K562 (cell line): ENCODE measurements around the gene TMEM205. TPM values are rescaled to one million over a fixed set of nuclear protein-coding genes. Genes with fewer than 3 reads are reported as not detected.

Experiments
- ATAC-seq: fragments of 200-7000 bp; cut with Tn5 transposase; 3 replicates; pipeline ENCODE4 v1.9.1; 2020; ENCODE audit warnings: moderate library complexity
- BruUV-seq: library from RNA; stranded (reverse); fragments of 400-500 nt; replicated peaks from 2 replicates; lab custom pipeline; 2021; lab: Mats Ljungman, UMichigan
- CTCF ChIA-PET: fragments of 300-600 bp; formaldehyde crosslinking; extraction: SDS; loops from one replicate; lab custom pipeline; 2021; ENCODE audit warnings: low intra/inter-chr PET ratio; lab: Yijun Ruan, JAX
- POLR2A ChIA-PET: fragments of 300-600, 350-650 bp; sonication (Branson Sonifier 250); formaldehyde crosslinking; extraction: SDS; loops from one replicate; lab custom pipeline; 2021; ENCODE audit warnings: antibody characterized with exemption, inconsistent platforms; lab: Yijun Ruan, JAX
- DNase-seq, 4 experiments: peaks; one replicate each; pipeline versions ENCODE4 v3.0.0 to v3.0.0-alpha.2; 2011 to 2018; ENCODE audit warnings: low spot score in 3 of 4, mixed read lengths in 3 of 4; ENCODE audit errors: extremely low read depth in 1 of 4
- FAIRE-seq: peaks from 2 replicates; lab custom pipeline; 2011; peaks lifted over from hg19 to GRCh38; lab: Jason Lieb, UNC
- H2AFZ ChIP-seq: 2 replicates; pipeline ENCODE4 v1.6.0; 2011; ENCODE audit warnings: low read depth, low read length, control low read depth, inconsistent platforms
- H3K27ac ChIP-seq: fragments of 200-600 bp; 3 replicates; pipeline ENCODE4 v1.8.0; 2011; ENCODE audit warnings: low read depth, mild to moderate bottlenecking, control low read depth, inconsistent platforms, low read length, moderate library complexity, mixed read lengths; ENCODE audit errors: extremely low read depth
- H3K27me3 ChIP-seq, 2 experiments: fragments of 300-600 bp in 1 of 2; 2 replicates in 1 of 2; 3 replicates in 1 of 2; pipeline versions ENCODE4 v1.6.0 to v1.8.0; 2011; ENCODE audit warnings: inconsistent platforms in 2 of 2, low read length in 2 of 2, mild to moderate bottlenecking in 1 of 2, mixed read lengths in 1 of 2, moderate library complexity in 1 of 2; ENCODE audit not compliant: control insufficient read depth in 2 of 2, insufficient read depth in 2 of 2
- H3K36me3 ChIP-seq: fragments of 300-600 bp; 3 replicates; pipeline ENCODE4 v1.8.0; 2011; ENCODE audit warnings: mild to moderate bottlenecking, low read length, inconsistent platforms; ENCODE audit not compliant: control insufficient read depth, insufficient read depth
- H3K4me1 ChIP-seq, 2 experiments: fragments of 200-600 bp in 1 of 2; replicated peaks in 1 of 2; 2 replicates in 1 of 2; 3 replicates in 1 of 2; pipeline versions ENCODE4 v1.5.1 to v1.8.0; 2011; ENCODE audit warnings: inconsistent platforms in 2 of 2, low read length in 2 of 2, mild to moderate bottlenecking in 1 of 2, mixed read lengths in 1 of 2, moderate library complexity in 1 of 2; ENCODE audit not compliant: control insufficient read depth in 2 of 2, insufficient read depth in 2 of 2
- H3K4me2 ChIP-seq: 2 replicates; pipeline ENCODE4 v1.6.1; 2011; ENCODE audit warnings: low read length, control low read depth, inconsistent platforms, mixed read lengths; ENCODE audit not compliant: insufficient read depth
- H3K4me3 ChIP-seq: fragments of 200-600 bp; sonication (generic), shearing (Covaris generic); 2 replicates; pipeline ENCODE4 v1.5.1; 2016; ENCODE audit warnings: control low read depth, inconsistent platforms
- H3K79me2 ChIP-seq: fragments of 200-600 bp; 3 replicates; pipeline ENCODE4 v1.8.0; 2011; ENCODE audit warnings: low read length, inconsistent platforms; ENCODE audit not compliant: control insufficient read depth, insufficient read depth
- H3K9ac ChIP-seq, 2 experiments: 2 replicates each; pipeline versions ENCODE4 v1.6.0 to v1.6.1; 2011; ENCODE audit warnings: low read depth in 2 of 2, low read length in 2 of 2, control low read depth in 1 of 2, inconsistent platforms in 1 of 2, mild to moderate bottlenecking in 1 of 2, mixed read lengths in 1 of 2; ENCODE audit not compliant: insufficient read depth in 1 of 2
- H3K9me1 ChIP-seq: one replicate; pipeline ENCODE4 v1.6.0; 2011; ENCODE audit warnings: inconsistent platforms, mild to moderate bottlenecking, low read length, moderate library complexity; ENCODE audit not compliant: control insufficient read depth, insufficient read depth
- H3K9me3 ChIP-seq: replicated peaks from 2 replicates; pipeline ENCODE4 v1.5.1; 2011; ENCODE audit warnings: low read depth, low read length, inconsistent platforms; ENCODE audit not compliant: control insufficient read depth, insufficient read depth
- H4K20me1 ChIP-seq: replicated peaks from 2 replicates; pipeline ENCODE4 v1.6.1; 2011; ENCODE audit warnings: low read length, inconsistent platforms, mixed read lengths; ENCODE audit not compliant: control insufficient read depth, insufficient read depth
- KDM1A ChIP-seq, 2 experiments: fragments of 450-650 bp; IDR thresholded peaks; 2 replicates each; pipeline ENCODE4 v1.6.1; 2016; ENCODE audit warnings: mild to moderate bottlenecking in 2 of 2
- OTX1 ChIP-seq: fragments of 450-650 bp; formaldehyde crosslinking; IDR thresholded peaks from 2 replicates; pipeline ENCODE4 v1.4.0; 2022; ENCODE audit warnings: mild to moderate bottlenecking
- SP2 ChIP-seq: IDR thresholded peaks from 2 replicates; pipeline ENCODE4 v1.6.1; 2011; ENCODE audit warnings: mild to moderate bottlenecking, low read depth, low read length, moderate library complexity; ENCODE audit not compliant: poor library complexity, severe bottlenecking; ENCODE audit errors: extremely low read depth
- THAP7 ChIP-seq: fragments of 250-450 bp; sonication (Bioruptor Pico); IDR thresholded peaks from 2 replicates; pipeline ENCODE4 v1.5.0; 2021
- ZBTB40 ChIP-seq, 2 experiments: fragments of 450-650 bp in 1 of 2; sonication (generic) in 1 of 2; formaldehyde crosslinking in 1 of 2; IDR thresholded peaks; 2 replicates each; pipeline versions ENCODE4 v1.7.1 to v1.9.0; 2016 to 2022; ENCODE audit warnings: inconsistent platforms in 1 of 2, mild to moderate bottlenecking in 1 of 2, missing genetic modification reagents in 1 of 2
- ZNF511 ChIP-seq: sonication (generic); formaldehyde crosslinking; IDR thresholded peaks from 2 replicates; pipeline ENCODE4 v1.8.0; 2022; ENCODE audit warnings: mild to moderate bottlenecking, missing genetic modification reagents
- ZSCAN29 ChIP-seq: fragments of 450-650 bp; IDR thresholded peaks from 2 replicates; pipeline ENCODE4 v1.6.1; 2017
- WGBS: fragments of 100-300 bp; shearing (Covaris generic); methylation state at CpG from one replicate; pipeline ENCODE4 v1.1.6; 2016; ENCODE audit warnings: low coverage, mixed read lengths; ENCODE audit not compliant: insufficient coverage; ENCODE audit errors: missing lambda C conversion rate; 5-methylcytosine and 5-hydroxymethylcytosine counted together
- in situ Hi-C: fragments of 300-500 bp; cut with MboI; formaldehyde crosslinking; loops from 4 replicates; pipeline ENCODE4 v1.15.0; 2018; ENCODE audit warnings: inconsistent platforms, mixed read lengths
- intact Hi-C: fragments of 100-400 bp; cut with micrococcal nuclease; formaldehyde crosslinking; loops from 2 replicates; pipeline ENCODE4 v1.14.2; 2022
- polyA plus RNA-seq, 8 experiments: library from polyadenylated mRNA; depleted of rRNA in 4 of 8; stranded (reverse) in 5 of 8; unstranded in 3 of 8; fragments of >200 nt; fragmentation: Nextera tagmentation in 2 of 8; fragmentation: Illumina TruSeq in 1 of 8; extraction: Ambion mirVana in 2 of 8; extraction: Trizol in 1 of 8; gene quantifications; 2 replicates each; pipeline versions ENCODE4 v1.2.1 to v1.2.3, GENCODE V29; 2011 to 2014; ENCODE audit warnings: inconsistent platforms in 1 of 8, missing spikeins in 1 of 8
- total RNA-seq, 7 experiments: library from RNA; depleted of rRNA in 6 of 7; stranded (reverse); fragments of >200 nt in 6 of 7; fragmentation: Illumina TruSeq in 2 of 7; extraction: Trizol in 2 of 7; gene quantifications; 2 replicates each; pipeline versions ENCODE4 v1.2.1 to v1.2.3, GENCODE V29; 2011 to 2021; ENCODE audit warnings: low replicate concordance in 1 of 7

The TMEM205 gene
- total and polyA plus RNA-seq, 9 of the 15 experiments (the other 6 are each of a cell fraction or from before 2014, with no cell fraction given): 21.3 to 81.5 (median 44.1) TPM

GRCh38 chr19:11330127-11330526 lies 15.9 kb downstream of the TMEM205 start:
- in situ Hi-C loops (no loop called here), intact Hi-C loops (no loop called here)
- 39% methylated on average over 4 of the region's 4 CpGs for WGBS
- DNase-seq (no peak), ATAC-seq (no peak), FAIRE-seq (no peak)
- H3K4me3 ChIP-seq: no peak overlapping the region
- no TSS peak for BruUV-seq
- ChIA-PET POLR2A (no interaction called here), CTCF (no interaction called here)
- H3K4me2 ChIP-seq: no peak overlapping the region
- H4K20me1 ChIP-seq: no peaks in the 10 kb centered on the region
- no peak overlapping the region for H2AFZ ChIP-seq
- H3K27me3 ChIP-seq: no peaks in the 10 kb centered on the region
- H3K79me2 ChIP-seq: no peaks in the 10 kb centered on the region
- peaks cover 0 to 3% of the 10 kb centered on the region in 2 experiments; a peak in 3 of 5 replicates for H3K4me1 ChIP-seq
- no peaks in the 10 kb centered on the region for H3K36me3 ChIP-seq
- no peak overlapping the region for H3K27ac ChIP-seq
- H3K9me1 ChIP-seq: no peaks in the 10 kb centered on the region
- H3K9ac ChIP-seq: no peak overlapping the region
- H3K9me3 ChIP-seq: no peaks in the 10 kb centered on the region
- TF ChIP-seq SP2: no peak
- TF ChIP-seq ZNF511: no peak
- no peak for TF ChIP-seq OTX1 (CRISPR knock-in tag)
- no peak for TF ChIP-seq THAP7 (CRISPR knock-in tag)
- no peak for TF ChIP-seq KDM1A (IDR thresholded peaks at IDR 0.05)
- TF ChIP-seq ZSCAN29: no peak
- no peak for TF ChIP-seq ZBTB40 (IDR thresholded peaks at IDR 0.05)
- no peak for TF ChIP-seq ZBTB40 (CRISPR knock-in tag; IDR thresholded peaks at IDR 0.05)
